ENCODE measurements around the gene KLHL3. TPM values are rescaled to one million over a fixed set of nuclear protein-coding genes. Genes with fewer than 3 reads are reported as not detected.

KLHL3 gene
- total RNA-seq, 1 donor from 2014 or later: 7.5 TPM

DNA sequence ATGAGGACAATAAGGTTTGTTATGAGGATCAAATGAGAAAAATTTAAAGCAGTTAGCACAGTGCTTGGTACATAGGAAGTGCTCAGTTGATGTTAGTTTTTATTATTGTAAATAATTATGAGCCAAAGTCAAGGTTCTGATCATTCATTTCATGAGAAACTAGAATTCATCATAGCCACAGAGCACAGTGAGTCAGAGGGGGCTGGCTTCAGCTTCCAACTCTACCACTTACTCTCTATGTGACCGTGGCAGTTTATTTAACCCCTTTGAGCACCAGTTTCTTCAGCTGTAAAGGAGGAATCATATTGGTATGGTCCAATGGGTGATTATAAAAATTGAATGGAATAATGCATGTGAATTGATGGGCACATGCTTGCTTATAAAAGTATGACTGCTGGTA is 39.4 kb downstream of the KLHL3 start:
- TF ChIP-seq, protein P1, sequence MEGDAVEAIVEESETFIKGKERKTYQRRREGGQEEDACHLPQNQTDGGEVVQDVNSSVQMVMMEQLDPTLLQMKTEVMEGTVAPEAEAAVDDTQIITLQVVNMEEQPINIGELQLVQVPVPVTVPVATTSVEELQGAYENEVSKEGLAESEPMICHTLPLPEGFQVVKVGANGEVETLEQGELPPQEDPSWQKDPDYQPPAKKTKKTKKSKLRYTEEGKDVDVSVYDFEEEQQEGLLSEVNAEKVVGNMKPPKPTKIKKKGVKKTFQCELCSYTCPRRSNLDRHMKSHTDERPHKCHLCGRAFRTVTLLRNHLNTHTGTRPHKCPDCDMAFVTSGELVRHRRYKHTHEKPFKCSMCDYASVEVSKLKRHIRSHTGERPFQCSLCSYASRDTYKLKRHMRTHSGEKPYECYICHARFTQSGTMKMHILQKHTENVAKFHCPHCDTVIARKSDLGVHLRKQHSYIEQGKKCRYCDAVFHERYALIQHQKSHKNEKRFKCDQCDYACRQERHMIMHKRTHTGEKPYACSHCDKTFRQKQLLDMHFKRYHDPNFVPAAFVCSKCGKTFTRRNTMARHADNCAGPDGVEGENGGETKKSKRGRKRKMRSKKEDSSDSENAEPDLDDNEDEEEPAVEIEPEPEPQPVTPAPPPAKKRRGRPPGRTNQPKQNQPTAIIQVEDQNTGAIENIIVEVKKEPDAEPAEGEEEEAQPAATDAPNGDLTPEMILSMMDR (IDR thresholded peaks at IDR 0.05): no peak

DNA sequence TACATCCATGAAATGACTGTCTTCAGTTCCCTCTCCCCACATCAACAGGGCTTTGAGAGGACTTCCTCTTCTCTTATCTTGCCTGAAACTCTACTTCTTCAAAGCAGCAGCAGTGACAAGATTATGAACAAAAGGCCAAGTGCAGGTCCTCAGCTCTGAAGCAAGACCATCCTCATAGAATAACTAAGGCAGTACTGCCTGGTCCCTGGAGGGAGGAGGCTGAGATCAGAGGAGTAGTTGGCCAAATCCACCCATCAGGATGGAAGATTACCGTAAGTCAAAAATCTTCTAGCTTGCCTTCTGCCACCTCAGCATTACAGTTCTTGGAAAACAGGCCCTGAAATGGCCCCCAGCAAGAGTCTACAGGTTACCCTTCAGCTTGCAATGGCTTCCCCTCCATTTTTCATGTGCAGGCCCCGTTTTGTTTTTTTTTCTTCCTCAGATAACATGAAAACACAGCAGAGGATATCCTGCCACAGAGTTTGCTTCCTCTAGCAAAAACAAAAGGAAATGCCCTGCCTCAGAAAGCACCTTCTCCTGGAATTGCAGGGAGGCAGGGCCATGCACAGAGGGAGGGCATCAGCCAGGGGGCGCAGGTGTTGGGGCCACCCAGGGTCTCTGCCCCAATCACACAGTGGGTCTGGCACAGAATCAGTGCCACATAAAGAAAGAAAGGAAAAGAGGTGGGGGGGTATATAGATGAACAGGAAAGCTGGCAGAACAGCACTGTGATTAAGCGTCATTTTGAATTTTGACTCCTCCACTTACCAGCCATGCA is 40.0 kb downstream of the KLHL3 start:
- intact Hi-C loops (cut with DNase I): no loop called here
- no peak for DNase-seq (ENCODE audit: low spot score in 2 of 2)
- TF ChIP-seq, protein P1 (IDR thresholded peaks at IDR 0.05): no peak
- no peak overlapping the region for H3K27ac ChIP-seq
- no peaks in the 10 kb centered on the region for H3K9me3 ChIP-seq
- peaks cover 3 to 16% of the 10 kb centered on the region in 2 donors for H3K36me3 ChIP-seq
- peaks cover 0 to 7% of the 10 kb centered on the region in 2 donors for H3K4me1 ChIP-seq
- no peaks in the 10 kb centered on the region for H3K27me3 ChIP-seq
- no peak overlapping the region for H3K4me3 ChIP-seq

More for the DNA sequence above, 39.4 kb downstream of the KLHL3 start:
- H3K27me3 ChIP-seq: no peaks in the 10 kb centered on the region
- H3K27ac ChIP-seq: no peak overlapping the region
- H3K36me3 ChIP-seq: peaks cover 3 to 16% of the 10 kb centered on the region in 2 donors
- H3K4me3 ChIP-seq: no peak overlapping the region
- intact Hi-C loops (cut with DNase I): no loop called here
- H3K9me3 ChIP-seq: no peaks in the 10 kb centered on the region
- peaks cover 0 to 7% of the 10 kb centered on the region in 2 donors for H3K4me1 ChIP-seq
- DNase-seq (ENCODE audit: low spot score in 2 of 2): no peak

DNA sequence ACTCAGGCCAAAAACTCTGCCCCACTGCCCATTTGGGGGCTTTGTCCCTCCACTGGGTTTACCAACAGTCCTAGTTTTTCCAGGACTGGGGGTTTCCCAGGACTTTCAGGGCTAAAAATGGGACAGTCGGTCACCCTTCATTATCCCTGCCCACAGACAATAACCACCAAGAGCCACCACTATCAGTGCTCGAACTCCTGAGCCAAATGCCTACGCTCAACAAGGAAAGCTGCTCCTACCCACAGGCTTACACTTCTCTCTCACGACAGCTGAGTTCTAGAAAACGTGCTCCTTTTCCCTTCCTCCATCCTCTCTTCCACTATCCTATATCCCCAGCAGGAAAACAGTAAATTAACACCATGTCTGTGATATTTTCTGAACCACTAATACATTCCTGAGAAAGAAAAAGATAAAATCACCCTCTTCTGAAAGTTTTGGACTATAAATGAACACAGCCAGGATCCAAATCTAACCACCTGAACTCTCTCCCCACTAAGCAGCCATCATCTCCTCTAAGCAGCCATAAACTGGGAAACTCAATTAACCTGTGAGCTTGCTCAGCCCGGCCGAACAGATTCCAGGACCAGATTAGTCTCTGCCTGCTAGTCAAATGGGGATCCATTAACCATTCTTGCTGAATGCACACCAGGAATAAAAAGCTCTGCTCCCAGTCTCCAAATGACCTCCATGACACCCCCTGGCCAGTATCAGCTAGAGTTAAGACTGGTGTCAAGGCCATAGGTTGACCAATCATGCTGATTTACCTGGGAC is 41.8 kb downstream of the KLHL3 start:
- no peaks in the 10 kb centered on the region for H3K27me3 ChIP-seq
- TF ChIP-seq, protein P1 (IDR thresholded peaks at IDR 0.05): no peak
- H3K27ac ChIP-seq: no peak overlapping the region
- H3K4me3 ChIP-seq: no peak overlapping the region
- H3K36me3 ChIP-seq: peaks cover 3 to 26% of the 10 kb centered on the region in 2 donors
- no peak for DNase-seq (ENCODE audit: low spot score in 2 of 2)
- intact Hi-C loops (cut with DNase I): no loop called here
- H3K9me3 ChIP-seq: no peaks in the 10 kb centered on the region
- H3K4me1 ChIP-seq: no peaks in the 10 kb centered on the region

DNA sequence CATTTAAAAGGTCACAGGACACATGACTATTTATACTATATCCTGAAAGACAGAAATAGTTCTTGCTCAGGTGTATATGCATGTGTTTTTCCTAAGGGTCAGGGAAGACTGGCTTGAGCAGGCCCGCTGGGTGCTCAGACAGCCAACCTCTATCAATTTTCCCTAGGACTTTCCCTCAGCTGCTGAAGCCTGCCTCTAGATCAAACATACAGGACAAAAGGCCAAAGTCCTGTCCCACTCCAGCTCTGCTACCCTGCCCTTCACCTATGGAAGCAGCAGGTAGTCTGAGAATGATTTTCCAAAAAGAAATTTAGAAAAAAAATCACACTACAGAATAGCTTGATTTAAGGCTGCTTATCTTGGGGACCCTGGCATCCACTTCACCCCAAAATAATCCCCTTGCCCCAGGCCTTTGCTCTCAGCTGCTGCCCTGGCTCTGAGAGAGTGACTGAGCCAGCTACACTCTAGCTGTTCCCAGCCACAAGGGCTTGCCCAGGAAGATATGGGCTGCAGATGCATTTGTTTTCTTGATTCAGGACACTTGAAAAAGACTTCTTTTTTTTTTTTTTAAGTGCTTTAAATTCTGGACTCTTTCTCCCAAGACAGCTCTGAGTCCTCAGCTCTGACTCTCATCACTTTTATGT is 42.5 kb downstream of the KLHL3 start:
- Histone ChIP-seq H3K27me3 (no peaks in the 10 kb centered on the region), H3K36me3 (peaks cover 3 to 26% of the 10 kb centered on the region in 2 donors)
- intact Hi-C loops (cut with DNase I): no loop called here

DNA sequence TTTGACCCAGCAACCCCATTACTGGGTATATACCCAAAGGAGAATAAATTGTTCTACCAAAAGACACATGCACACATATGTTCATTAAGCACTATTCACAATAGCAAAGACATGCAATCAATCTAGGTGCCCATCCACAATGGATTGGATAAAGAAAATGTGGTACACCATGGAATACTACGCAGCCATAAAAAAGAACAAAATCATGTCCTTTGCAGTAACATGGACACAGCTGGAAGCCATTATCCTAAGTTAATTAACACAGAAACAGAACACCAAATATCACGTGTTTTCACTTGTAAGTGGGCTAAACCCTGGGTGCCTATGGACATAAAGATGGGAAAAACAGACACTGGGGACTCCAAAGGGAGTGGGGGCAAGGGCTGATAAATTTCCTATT is 46.6 kb downstream of the KLHL3 start:
- H3K27me3 ChIP-seq: no peaks in the 10 kb centered on the region
- H3K4me3 ChIP-seq: no peak overlapping the region
- H3K36me3 ChIP-seq: peaks cover 3 to 18% of the 10 kb centered on the region in 2 donors
- H3K9me3 ChIP-seq: no peaks in the 10 kb centered on the region
- DNase-seq (ENCODE audit: low spot score in 2 of 2): no peak
- intact Hi-C loops (cut with DNase I): no loop called here
- no peaks in the 10 kb centered on the region for H3K4me1 ChIP-seq
- no peak overlapping the region for H3K27ac ChIP-seq
- TF ChIP-seq, protein P1 (IDR thresholded peaks at IDR 0.05): no peak

More for the DNA sequence above, 42.5 kb downstream of the KLHL3 start:
- H3K9me3 ChIP-seq: no peaks in the 10 kb centered on the region
- no peak overlapping the region for H3K27ac ChIP-seq
- no peak for DNase-seq (ENCODE audit: low spot score in 2 of 2)
- no peaks in the 10 kb centered on the region for H3K4me1 ChIP-seq
- TF ChIP-seq, protein P1 (IDR thresholded peaks at IDR 0.05): no peak
- H3K4me3 ChIP-seq: no peak overlapping the region
